Fibroblast of mammary gland (primary cell): ENCODE data around the gene TMEM63C.

Source experiments
- DNase-seq: peaks from one replicate; pipeline ENCODE4 v3.0.0-alpha.2; 2010; ENCODE audit warnings: low read depth
- H3K4me3 ChIP-seq: 2 replicates; pipeline ENCODE4 v1.5.1; 2011; ENCODE audit warnings: low read depth, mild to moderate bottlenecking, low read length, moderate library complexity; ENCODE audit not compliant: control insufficient read depth
- TF ChIP-seq, protein P1 (sequence below): conservative IDR thresholded peaks from 2 replicates; pipeline ENCODE4 v1.5.1; 2011; ENCODE audit warnings: low read depth, low read length, inconsistent platforms; ENCODE audit not compliant: control insufficient read depth, insufficient read depth

TMEM63C gene

DNA sequence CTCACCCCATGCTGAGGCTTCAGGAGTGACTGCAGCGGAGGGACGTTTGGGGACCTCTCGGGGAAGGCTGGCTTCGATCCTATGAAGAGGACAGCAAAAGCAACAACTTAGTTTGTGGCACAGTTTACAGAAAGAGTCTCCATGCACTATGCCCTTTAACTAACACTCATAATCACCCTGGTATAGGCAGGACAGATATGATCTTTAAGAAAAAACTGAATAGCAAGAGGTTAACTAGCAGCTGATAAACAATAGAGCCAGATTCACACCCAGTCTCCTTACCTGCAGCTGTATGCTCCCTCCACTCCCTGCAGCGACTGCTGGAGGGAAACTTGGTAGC, 27.4 kb downstream of the TMEM63C start:
- DNase-seq: no peak
- H3K4me3 ChIP-seq: no peak overlapping the region
- TF ChIP-seq, protein P1, sequence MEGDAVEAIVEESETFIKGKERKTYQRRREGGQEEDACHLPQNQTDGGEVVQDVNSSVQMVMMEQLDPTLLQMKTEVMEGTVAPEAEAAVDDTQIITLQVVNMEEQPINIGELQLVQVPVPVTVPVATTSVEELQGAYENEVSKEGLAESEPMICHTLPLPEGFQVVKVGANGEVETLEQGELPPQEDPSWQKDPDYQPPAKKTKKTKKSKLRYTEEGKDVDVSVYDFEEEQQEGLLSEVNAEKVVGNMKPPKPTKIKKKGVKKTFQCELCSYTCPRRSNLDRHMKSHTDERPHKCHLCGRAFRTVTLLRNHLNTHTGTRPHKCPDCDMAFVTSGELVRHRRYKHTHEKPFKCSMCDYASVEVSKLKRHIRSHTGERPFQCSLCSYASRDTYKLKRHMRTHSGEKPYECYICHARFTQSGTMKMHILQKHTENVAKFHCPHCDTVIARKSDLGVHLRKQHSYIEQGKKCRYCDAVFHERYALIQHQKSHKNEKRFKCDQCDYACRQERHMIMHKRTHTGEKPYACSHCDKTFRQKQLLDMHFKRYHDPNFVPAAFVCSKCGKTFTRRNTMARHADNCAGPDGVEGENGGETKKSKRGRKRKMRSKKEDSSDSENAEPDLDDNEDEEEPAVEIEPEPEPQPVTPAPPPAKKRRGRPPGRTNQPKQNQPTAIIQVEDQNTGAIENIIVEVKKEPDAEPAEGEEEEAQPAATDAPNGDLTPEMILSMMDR: no peak

DNA sequence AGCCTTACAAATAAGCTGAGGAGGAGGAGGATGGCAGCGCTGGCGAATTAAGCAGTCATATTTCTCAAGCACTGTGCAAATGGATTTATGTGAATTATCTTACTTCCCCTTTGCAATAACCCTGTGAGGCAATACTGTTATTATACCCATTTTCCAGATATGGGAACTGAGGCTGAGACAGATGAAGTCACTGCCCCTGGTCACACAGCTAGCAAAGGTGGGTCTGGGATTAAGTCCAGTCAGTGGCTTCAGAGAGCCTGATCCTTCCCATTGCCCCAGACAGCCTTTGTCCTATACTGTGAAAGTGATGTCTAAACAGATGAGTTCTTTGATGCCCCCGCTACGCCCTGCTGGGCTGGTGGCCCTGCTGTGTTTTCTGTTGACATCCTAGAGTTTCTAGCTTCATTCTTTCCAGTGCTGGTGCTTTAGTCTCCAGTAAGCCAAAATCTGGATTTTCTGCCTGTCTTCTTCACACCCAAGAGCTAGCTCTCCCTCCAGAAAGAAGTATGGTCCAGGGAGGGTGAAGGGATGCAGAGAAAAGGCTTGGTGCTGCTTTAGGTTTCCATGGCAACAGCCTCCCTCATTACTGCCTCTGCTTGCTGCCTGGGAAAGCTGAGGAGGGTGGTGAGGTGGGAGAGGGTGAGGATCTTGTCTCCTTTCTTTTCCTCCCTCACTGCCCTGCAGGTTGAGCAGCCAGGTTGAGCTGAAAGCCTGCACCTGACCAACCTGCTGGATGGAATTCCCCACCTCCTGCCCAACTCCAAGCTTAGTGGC, 30.7 kb downstream of the TMEM63C start:
- no peak overlapping the region for H3K4me3 ChIP-seq
- TF ChIP-seq, protein P1: no peak
- DNase-seq: no peak

DNA sequence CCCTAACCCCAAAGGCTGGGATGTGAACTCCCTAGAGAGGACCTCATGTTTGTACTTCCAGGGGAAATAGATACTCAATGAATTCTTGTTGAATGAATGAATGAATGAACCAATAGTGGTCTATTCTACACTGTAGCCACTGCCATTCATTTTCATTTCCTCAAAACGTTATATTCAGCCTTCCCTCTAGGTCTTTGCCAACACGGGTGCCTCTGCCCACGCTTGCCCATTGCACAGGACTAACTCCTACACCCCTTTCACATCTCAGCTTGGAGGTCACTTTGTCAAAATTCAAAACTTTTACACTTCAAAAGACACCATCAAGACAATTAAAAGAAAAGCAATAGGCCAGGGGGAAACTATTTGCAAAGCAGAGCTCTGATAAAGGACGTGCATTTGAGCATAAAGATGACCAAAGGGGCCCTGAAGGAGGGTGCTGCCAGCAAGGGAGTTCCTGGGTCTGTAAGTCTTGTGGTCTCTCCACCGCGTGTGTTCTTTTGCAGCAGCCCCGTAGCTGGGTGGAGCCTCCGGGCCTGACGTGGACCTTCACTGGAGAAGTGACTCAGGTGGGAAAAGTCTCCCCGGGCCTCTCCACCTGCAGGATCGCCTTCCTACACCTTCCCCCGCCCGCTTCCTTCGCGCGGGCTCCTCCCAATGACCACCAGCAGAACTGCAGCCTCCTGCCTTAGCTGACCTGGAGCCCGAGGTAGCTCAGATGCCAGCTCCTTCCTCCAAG, 31.5 kb downstream of the TMEM63C start:
- peak; percentile 8 for DNase-seq
- H3K4me3 ChIP-seq: no peak overlapping the region
- TF ChIP-seq, protein P1: peak; percentile 60

DNA sequence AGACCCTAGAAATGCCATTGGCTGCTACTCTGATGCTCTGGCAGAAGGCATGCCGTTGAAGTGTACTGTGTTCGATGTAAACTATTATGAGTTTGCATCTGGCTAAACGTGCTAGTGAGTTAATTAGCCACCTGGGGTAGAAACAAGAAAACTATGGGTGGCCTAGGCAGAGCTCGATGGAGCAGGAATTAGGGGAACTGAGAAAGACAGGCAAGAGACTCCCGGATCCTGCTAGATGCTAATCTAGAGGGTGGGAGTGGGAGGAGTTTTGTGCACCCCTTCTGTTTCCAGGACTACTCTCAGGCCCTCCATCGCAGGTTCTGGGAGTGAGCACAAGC, 32.0 kb downstream of the TMEM63C start:
- TF ChIP-seq, protein P1: no peak
- no peak for DNase-seq
- no peak overlapping the region for H3K4me3 ChIP-seq

DNA sequence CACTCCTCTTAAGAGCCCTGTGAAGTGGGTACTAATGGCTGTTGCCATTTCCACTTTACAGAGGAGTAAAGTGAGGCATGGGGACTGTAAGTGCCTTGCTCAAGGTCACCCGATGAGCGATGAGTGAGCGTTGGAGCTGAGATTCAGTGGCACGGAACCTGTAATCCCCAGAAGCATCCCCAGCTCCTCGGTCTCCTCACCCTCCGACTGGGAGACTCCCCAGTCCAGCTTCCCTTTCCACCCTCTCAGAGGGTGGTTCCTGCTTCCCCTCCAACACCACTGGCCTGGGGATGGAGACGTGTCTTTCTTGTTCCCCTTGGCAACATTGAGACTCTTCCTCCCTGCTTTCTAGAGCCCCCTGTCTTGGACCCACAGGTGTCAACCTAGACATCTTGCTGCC, 32.6 kb downstream of the TMEM63C start:
- no peak for DNase-seq
- TF ChIP-seq, protein P1: no peak
- H3K4me3 ChIP-seq: no peak overlapping the region

DNA sequence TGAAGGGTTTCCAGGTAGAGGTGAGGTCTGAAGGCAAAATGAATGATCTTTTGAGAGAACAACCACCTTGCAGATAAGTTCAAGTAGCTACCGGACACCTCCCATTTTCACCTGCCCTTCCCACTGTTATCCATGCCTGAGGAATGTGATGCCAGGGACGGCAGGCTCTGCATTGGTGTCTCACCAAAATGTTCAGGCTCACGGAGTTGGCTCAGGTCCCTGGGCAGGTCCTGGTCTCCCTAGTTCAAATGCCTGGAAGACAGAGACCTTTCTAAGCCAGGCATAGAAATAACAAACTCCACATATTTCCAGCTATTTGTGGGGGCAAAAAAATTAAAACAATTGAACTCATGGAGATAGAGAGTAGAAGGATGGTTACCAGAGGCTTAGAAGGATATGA, 36.0 kb downstream of the TMEM63C start:
- TF ChIP-seq, protein P1: no peak
- no peak for DNase-seq
- H3K4me3 ChIP-seq: no peak overlapping the region

DNA sequence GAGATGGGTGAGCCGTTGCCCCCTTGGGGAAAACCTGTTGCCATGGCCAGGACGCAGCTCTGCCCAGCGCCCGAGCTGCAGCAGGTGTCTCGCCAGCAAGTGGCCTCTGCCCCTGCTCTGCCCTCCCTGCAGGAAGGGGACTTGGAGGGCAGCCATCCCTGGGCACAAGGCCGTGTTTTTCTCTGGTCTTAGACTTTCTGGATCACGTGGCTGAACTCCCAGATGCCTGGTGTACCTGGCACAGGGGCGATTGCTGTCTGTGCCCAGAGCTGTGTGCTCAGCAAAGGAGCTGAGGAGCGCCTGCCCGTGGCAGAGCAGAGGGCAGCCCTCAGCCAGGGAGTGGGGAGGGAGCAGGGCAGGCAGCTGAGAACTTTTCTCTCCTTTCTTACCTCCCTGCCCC, 38.0 kb downstream of the TMEM63C start:
- TF ChIP-seq, protein P1: no peak
- H3K4me3 ChIP-seq: no peak overlapping the region
- no peak for DNase-seq
